GM21528 (cell line): ENCODE results near the gene ARHGEF26.
A peak's percentile ranks its signal among the peaks of the same experiment; 100 is the strongest.

Source experiments
- ATAC-seq: cut with Tn5 transposase; IDR thresholded peaks from one replicate; pipeline ENCODE4 v1.9.1; 2021; ENCODE audit warnings: mild to moderate bottlenecking, moderate library complexity; ENCODE audit not compliant: unreplicated experiment, low FRiP score

ARHGEF26 gene

DNA sequence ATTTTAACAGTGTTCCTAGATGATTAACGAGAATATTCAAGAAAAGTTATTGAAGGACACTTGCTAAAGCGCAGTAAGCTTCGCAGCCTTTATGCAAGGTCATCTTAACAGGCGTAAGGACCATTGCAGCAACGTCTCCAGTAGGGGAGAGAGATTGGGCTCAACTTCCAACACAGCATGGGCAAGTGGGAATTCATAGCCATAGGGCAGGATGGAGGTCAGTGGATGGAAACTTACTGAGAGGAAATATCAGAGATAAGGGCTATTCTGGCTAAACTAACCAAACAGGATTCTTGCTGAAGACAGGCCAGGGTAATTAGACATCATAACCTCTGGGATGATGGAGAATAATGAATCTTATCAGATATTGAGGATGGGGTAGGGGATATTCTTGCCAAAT is 120.3 kb downstream of the ARHGEF26 start:
- ATAC-seq: no peak

DNA sequence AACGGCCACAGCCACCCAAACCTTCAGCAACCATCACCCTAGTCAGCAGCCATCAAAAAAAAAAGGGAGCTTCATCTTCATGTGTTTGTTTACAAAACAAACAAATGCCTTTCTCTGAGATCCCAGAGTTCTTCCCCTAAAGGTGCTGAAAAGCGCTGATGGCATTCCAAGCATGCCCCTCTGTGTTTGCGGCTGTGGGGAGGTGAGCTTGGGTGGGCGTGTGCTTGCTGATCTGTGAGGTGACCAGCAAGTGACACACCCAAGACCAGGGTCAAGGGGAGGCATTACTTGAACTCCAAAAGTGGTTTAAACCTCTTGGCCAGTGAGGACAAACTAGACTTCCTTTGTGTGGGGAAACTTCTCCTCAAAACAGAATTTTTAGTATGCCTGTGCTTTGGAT is 121.6 kb downstream of the ARHGEF26 start:
- ATAC-seq: no peak

DNA sequence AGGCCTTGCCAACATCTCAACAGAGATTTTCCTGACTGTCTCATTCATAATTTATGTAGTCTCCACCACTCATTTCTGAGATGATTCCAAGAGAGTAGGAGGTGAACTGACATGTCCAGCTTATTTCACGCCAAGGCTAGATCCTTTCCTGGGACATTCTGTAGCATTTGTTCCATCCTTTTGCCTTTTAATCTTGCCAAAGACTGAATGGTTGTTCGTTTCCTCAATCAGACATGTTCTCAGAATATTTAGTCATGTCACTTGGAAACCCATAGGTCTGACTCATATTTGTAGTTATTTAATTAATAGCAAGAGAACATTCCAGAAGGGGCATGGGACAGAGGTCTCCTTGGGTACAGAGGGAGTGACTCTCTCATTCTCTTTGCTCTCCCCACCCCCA is 122.2 kb downstream of the ARHGEF26 start:
- no peak for ATAC-seq

DNA sequence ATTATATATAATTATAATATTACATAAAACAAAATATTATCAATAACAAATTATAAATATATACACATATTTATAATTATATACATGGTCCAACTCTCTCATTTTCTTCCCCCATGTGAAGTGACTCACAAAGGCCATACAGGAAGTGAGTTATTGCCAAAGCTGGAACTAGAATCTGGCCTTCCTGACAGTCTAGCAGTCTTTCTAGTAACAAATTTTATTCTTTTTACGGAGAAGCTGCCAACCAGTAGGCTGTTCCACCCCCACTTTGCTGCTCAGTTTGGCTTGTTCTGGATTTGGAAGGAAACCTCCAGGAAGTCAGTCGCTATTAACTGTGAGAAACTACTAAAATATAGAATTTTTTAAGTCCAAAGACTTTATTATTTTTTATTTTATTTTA is 123.5 kb downstream of the ARHGEF26 start:
- no peak for ATAC-seq

DNA sequence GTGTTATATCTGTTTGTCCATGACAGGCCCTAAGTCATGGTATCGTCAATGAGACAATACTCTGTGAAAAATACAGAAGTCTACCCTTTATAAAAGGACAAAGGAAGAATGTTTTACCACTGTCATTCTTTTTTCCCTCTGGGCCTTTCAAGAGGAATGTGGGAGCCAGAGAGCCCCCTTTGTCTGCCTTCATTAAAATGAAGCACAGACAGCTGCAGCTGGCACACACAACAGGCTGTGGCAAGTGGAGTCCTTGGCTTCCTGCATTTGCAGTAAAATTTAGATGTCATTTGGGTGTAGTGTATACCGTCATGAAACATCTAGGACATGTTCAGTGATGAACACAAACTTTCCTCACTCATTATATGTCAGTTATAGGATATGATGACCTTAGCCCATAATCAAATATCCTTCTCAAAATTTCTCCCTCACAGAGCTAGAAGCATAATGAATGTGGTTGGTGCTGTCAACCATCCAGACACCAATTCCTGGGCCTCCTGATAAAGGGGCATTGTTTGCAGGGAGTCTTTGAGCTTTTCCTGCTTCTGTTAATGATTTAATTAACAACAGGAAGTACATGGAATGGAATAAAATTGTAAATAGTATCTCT is 126.7 kb downstream of the ARHGEF26 start:
- ATAC-seq: no peak

DNA sequence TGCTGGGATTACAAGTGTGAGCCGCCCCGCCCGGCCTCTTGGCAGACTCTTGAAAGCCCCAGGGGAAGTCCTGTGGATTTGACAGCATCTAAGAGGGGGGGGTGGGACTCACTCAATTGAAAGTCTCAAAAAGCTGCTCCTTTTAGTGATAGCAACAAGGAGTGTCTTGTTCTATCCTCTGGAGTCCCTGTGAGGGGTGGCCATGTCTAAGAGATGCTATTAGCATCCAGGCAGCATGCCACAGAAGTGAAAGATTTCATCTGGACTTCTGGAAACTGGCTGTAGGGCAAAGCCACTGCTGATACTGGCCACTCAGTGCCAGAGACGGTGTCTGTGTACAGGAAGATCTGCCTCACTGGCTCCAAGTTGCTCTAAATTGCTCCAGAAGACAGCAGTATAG is 129.1 kb downstream of the ARHGEF26 start:
- ATAC-seq: no peak

DNA sequence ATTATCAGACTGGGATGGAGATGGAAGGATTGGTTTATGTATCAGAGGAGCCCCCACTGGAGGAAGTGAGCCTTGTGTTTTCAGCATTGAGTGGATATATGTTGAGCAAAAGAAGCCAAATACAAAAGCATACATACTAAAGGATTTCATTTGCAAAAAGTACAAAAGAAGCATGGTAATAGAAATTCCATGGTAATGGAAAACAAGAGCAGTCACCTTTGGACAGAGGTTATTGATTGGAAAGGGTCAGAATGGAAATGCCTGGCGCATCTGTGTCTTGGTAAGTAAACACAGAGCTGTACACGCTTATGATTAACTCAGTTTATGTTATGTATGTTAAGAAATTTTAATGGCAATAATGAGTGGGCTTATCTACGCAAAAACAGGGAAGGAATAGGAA is 130.4 kb downstream of the ARHGEF26 start:
- ATAC-seq: no peak

DNA sequence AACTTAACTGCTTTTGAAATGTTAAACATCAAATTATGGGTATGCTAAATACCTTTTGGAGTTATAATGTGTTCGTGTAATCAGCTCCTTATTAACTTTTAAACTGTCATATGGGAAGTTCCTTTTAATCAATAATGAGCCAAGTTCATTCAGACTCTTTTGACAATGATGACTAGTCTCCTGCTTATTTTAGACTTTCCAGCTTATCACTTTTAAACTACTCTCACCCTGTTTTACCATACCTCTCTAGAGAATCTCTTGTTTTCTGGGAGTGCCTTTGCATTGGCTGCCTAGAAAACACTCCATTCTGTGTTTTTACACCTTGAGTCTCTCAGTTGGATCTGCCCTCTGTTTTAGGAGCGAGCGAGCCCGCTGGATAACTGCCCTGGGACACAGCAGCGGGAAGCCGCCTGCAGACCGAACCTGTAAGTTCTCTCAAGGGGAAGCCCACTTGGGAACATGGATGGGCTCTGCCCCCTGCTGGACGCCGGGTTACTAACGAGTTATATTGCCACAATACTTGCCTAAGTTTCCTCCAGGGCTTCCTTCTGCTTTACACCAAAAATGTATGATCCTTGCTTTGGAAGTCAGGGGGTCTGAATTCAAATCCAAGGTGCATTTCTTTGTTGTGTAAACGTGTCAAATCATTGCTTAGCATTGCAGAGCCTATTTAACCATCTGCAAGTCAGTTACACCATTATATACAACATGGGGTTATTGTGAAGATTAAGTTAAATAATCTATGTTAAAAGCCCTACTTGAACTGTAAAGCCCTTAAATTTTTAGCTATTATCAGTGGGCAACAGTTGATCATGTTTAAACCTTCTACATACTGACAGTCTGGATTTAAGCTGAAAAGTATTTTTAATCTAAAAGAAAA is 131.8 kb downstream of the ARHGEF26 start:
- ATAC-seq: peak; percentile 92

DNA sequence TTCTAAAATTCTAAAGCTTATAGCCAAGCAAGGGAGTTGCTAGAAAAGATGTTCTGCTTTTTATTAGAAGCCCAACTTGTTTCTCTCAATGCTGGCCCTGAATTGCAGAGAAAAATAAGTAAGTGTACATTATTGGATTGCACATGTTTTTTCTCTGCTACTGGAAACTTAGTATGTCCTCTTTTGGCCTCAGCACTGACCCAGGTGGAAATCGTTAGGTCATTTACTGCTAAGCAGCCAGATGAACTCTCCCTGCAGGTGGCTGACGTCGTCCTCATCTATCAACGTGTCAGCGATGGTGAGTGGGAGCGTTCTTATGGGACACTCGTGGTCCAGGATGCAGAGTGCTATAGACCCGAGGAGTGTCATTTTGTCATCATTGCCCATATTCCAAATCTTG is 133.3 kb downstream of the ARHGEF26 start:
- no peak for ATAC-seq

DNA sequence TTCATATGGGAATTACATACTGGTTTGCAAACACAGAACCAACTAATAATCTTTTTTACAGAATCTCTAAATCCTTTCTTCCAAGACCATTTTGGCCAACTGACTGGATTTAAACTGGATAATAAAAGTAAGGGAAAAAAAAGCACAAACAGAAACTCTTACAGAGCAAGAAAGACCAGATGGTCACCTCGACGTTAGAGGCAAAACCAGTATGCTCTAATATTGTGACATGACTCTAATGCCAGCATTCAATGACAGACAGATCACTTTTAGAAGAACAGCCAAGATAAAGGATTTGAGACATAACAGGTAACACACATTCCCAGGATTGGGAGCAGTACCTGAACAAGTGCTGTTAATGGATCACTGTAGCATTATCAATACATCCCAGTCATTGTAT is 152.2 kb downstream of the ARHGEF26 start:
- no peak for ATAC-seq

DNA sequence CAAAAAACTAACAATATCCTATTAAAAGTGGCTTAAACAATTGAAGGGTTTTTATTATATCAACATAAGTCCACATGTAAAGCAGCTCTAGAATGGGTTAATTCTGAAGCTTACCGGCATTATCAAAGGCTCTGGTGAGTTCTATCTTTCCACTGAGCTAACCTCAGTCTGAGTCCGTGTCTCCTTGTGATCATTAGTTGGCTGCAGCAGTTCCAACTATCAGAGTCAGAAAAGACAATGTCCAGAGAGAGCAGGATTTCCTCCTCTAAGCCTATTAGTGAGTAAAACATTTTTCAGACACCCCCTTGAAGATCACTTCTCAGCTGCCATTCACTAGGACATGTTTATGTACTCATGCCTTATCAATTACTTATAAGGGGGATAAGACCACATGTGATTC is 153.2 kb downstream of the ARHGEF26 start:
- no peak for ATAC-seq

DNA sequence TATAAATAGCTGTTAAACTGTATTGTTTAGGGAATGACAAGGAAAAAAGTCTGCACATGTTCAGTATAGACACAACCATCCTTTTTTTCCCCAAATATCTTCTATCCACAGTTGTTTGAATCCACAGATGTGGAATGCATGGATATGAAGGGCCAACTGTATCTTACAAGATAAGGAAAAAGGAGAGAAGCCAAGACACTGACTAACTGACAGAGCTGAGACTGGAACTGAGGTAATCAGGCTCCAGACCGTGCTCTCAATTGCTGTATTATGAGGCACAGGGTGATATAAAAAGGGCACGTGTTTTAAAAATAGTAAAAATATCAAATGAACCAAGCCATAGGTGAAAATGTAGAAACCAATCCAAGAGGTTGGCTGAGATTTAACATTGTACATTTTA is 154.1 kb downstream of the ARHGEF26 start:
- ATAC-seq: no peak

DNA sequence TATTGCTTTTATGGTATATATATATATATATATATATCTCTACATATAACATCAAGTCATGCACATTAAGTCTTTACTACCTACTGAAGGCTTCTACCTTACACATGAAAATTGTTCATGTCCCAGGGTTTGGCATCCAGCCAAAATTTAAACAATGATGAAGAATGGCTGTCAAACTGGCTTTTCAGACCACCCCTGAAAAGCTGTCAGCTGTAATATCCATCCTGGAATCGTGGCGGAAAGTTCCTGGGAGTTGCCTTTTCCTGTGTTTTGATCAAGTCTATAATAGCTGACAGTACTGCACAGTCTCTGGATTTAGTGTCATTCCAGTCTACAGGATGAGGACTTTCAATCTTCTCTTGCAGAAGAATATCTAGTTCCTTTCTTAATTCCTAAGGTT is 154.8 kb downstream of the ARHGEF26 start:
- ATAC-seq: no peak

DNA sequence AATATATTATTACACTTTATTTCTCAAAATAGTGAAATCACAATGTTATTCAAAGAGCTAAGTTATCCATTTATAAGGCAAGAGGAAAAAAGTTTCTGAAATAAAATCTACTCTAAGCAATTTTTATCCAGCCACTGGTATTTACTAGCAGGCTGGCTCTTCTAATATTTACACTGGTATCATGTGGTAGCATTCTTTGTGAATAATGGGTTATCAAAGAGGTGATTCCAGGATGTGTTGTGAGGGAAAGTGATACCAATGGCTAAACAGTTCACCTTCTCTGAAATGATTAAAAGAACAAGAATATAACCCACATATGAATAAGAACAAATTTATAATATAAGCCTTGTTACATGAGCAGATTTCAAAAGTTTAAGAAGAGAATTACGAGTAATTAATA is 159.0 kb downstream of the ARHGEF26 start:
- ATAC-seq: no peak

DNA sequence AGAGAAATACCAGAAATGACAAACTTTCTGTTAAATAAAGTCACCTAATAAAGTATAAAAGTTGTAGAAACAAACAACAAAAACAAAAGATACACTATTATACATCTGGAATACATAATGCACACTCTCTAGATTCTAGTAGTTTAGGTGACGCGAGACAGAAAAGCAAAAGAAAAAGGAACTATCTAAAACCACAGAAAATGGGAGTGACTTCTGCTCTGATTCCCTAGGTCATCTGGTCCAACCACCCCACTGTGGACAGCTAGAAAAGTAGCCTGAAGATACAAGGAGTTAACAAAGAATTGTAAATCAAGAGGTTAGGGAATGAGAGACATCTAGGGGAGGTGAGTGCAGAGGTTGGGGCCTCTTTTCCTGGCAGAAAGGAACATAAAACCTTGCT is 164.0 kb downstream of the ARHGEF26 start:
- ATAC-seq: no peak

DNA sequence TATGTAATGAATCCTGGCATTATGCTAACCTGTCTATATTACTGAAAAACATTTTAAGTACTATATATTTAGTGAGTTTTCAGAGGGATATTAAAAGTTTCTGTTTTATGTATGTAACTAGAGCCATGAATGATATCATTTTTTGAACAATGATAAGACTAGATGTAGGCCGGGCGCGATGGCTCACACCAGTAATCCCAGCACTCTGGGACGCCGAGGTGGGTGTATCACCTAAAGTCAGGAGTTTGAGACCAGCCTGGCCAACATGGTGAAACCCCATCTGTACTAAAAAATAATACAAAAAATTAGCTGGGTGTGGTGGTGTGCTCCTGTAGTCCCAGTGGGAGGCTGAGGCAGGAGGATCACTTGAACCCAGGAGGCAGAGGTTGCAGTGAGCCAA is 169.0 kb downstream of the ARHGEF26 start:
- no peak for ATAC-seq

DNA sequence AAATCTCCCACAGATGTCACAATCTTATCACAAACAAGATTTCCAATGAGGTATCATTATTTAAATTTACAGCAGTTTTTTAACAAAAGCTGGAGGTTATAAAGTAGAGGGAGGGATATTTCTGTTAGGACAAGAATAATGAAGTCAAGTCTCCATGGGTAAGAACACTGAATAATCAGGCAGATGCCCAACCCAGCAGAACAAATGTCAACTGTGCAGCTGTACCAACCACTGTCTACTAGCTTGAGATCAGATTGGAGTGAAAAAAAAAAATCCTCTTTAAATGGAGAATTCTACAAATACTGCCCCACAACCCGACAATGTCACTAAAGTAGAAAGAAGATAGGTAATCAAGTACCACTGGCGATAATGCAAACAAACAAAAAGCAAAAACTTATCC is 172.8 kb downstream of the ARHGEF26 start:
- ATAC-seq: no peak

DNA sequence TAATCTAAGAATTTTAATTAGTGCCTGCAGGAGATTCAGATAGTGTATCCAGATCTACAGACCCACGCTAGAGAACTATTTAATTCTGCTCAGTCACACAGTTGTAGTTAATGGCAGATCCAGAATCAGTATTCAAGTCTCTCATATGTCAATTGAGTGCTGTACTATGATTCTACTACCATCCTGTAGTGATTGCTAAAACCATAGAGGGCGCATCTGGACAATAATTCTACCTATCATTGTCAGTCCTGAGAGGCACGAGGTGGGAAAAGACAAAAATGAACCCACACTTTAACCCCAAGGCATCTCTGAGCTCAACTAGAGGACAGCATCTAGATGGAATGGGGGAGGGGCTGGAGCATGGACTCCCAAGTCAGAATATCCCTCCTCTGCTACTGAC is 180.4 kb downstream of the ARHGEF26 start:
- ATAC-seq: no peak

DNA sequence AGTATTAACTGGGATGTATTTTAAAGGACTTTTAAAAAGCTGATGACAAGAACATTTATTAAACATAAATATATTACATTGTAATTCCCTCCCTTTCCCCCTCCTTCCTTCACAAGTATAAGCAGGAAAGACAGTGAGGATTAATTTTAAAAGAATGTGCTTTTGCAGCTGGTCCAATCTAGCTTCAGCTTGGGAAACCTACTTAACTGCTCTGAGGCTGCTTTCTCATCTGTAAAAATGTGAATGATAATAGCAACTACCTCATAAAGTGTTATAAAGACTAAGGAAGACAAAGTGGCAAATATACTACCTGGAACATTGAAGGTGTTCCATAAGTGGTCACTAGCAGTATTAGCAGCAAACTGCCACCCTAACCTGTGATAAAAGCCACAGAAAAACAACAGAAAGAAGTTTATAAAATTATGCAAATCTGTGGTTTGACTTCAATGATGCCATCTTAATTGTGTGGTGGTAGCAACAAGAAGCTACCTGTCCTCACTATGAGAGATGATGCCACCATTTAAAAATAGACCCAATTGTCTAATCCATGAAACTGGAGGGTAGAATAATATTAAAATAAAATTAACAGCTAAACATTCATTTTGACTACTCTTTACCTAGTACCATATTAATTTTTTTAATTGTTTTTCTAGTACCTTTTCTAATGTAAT is 183.1 kb downstream of the ARHGEF26 start:
- no peak for ATAC-seq

DNA sequence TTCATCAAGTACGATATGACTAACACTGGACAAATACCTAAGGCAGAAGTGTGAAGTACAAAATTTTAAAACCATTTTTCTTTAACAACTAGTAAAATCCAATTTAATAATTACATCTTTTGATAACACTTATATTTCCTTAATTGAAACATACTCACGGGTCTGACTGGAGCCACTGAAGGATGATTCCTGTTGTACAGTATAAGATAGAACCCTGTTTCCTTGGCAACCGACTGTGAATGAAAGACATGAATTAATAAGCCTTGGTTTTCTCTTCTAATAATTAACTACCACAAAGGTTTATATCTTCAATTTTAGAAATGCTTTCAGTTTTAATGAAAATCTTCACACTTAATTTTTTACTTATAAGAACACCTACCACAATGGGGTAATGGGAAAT is 183.7 kb downstream of the ARHGEF26 start:
- no peak for ATAC-seq

DNA sequence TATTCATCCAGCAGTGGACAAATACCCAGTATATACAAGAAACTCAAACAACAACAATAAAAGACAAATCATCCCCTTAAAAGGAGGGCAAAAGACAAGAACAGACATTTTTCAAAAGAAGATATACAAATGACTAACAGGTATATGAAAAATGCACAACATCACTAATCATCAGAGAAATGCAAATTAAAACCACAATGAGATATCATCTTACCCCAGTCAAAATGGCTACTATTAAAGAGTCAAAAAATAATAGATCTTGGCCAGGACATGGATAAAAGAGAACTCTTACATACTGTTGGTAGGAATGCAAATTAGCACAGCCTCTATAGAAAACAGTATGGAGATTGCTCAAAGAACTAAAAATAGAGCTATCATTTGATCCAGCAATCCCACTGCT is 186.2 kb downstream of the ARHGEF26 start:
- no peak for ATAC-seq
